Lower leg skin (tissue), 3 donors: ENCODE results near the gene LNP1.

ENCODE experiments used
- CTCF ChIP-seq, 3 donors: fragments of 450-650 bp; IDR thresholded peaks; one replicate each; pipeline ENCODE4 v1.5.1; 2016; ENCODE audit warnings: antibody characterized with exemption in 3 of 3, mild to moderate bottlenecking in 3 of 3, moderate library complexity in 2 of 3
- POLR2A ChIP-seq, 2 donors: fragments of 450-650 bp; IDR thresholded peaks; one replicate each; pipeline ENCODE4 v1.6.1; 2016 to 2017; ENCODE audit warnings: antibody characterized with exemption in 2 of 2, mild to moderate bottlenecking in 1 of 2, moderate library complexity in 1 of 2

GRCh38 chr3:100400780-100401673 lies at the start of gene LNP1, which contains the start of gene TOMM70:
- TF ChIP-seq CTCF (IDR thresholded peaks at IDR 0.05) = no peak
- peak in 1 of 2 donors; percentile 15 for TF ChIP-seq POLR2A (IDR thresholded peaks at IDR 0.05)
